ENCODE results near the gene ZNF778.

The ZNF778 gene

GRCh38 chr16:89210904-89211515, 6.5 kb upstream of the ZNF778 start:
- TF ChIP-seq, protein P1, sequence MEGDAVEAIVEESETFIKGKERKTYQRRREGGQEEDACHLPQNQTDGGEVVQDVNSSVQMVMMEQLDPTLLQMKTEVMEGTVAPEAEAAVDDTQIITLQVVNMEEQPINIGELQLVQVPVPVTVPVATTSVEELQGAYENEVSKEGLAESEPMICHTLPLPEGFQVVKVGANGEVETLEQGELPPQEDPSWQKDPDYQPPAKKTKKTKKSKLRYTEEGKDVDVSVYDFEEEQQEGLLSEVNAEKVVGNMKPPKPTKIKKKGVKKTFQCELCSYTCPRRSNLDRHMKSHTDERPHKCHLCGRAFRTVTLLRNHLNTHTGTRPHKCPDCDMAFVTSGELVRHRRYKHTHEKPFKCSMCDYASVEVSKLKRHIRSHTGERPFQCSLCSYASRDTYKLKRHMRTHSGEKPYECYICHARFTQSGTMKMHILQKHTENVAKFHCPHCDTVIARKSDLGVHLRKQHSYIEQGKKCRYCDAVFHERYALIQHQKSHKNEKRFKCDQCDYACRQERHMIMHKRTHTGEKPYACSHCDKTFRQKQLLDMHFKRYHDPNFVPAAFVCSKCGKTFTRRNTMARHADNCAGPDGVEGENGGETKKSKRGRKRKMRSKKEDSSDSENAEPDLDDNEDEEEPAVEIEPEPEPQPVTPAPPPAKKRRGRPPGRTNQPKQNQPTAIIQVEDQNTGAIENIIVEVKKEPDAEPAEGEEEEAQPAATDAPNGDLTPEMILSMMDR (IDR thresholded peaks at IDR 0.05; ENCODE audit: extremely low read depth, insufficient read depth, missing control alignments): no peak
- in situ Hi-C loops (cut with MboI; ENCODE audit: low pct_unique_long_range_greater_than_20kb, low sequenced_read_pairs, unreplicated experiment): loop anchor here (10.0 kb wide), 1 partner anchor 406 kb away; the partner anchor contains the start of gene CDT1
- DNase-seq (ENCODE audit: low spot score): no peak

DNA sequence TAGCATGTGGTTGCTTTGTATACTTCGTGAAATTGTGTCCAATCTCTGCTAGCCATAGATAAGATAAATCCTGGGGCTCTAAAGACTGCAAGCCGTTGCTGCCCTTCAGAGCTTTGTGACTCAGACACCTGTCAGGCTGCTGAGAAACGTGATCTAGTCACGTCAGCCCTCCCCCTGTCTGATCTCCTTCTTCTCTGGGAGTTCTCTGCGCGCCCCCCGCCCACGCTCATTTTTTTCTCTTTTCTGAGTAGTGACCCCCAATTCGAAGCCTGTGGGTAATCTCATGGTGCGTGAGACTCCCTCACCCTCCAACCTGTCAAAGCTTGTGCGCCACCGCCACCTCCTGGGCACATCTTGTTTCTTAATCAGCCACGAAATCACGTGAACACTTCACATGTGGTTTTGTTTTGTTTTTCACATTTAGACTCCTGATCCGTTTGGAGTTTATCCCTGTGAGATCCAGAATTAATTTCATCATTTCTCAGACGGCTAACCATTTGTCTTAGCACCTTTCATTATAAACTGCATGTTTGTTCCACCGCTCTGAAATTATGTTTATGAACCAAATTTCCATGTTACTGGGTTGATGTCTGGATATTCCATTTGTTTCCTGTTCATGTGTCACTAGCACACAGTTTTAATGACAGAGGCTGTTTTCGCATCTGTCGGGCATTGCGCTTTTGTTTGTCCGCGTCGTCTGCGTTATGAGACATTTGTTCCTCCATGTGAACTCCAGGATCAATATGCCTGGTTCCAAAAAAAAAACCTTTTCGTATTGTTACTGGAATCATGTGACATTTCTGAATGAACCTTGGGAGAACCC, 977 bp upstream of the ZNF778 start:
- DNase-seq (ENCODE audit: low spot score): peak; percentile 89
- in situ Hi-C loops (cut with MboI; ENCODE audit: low pct_unique_long_range_greater_than_20kb, low sequenced_read_pairs, unreplicated experiment): loop anchor here (10.0 kb wide), 1 partner anchor 412 kb away; the partner anchor contains the start of gene CDT1
- TF ChIP-seq, protein P1 (IDR thresholded peaks at IDR 0.05; ENCODE audit: extremely low read depth, insufficient read depth, missing control alignments): peak; percentile 81

DNA sequence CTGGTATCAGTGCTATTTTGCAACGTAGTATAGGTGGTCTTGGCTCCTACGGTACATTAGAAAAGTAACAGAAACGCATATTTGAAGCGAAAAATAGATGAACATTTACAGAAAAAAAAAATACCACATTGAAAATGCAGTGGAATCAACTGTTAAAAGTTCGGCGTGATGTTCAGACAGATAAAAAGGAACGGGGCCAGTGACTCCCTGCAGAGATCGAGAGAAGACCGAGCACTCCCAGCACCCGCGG, 440 bp upstream of the ZNF778 start:
- DNase-seq (ENCODE audit: low spot score): no peak
- in situ Hi-C loops (cut with MboI; ENCODE audit: low pct_unique_long_range_greater_than_20kb, low sequenced_read_pairs, unreplicated experiment): loop anchor here (10.0 kb wide), 1 partner anchor 412 kb away; the partner anchor contains the start of gene CDT1
- TF ChIP-seq, protein P1 (IDR thresholded peaks at IDR 0.05; ENCODE audit: extremely low read depth, insufficient read depth, missing control alignments): no peak

DNA sequence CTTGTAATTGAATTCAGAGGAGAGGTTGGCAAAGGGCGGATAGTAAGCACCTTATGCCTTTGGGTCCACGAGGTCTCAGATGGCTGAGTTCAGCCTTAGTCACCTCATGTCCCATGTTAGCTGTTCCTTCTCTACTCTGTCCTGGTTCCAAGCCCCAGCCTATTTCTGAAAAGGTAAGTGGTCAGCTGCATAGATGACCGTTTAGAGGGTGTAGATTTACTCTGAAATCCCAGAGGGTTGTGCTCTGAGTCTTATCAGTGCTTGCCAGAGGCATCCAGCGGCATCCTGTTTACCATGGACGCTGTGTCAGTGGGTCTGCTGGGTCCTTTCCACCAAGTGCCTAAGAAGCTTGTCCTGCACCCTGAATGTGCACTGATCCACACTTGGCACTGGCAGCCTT, 1.9 kb downstream of the ZNF778 start:
- TF ChIP-seq, protein P1 (IDR thresholded peaks at IDR 0.05; ENCODE audit: extremely low read depth, insufficient read depth, missing control alignments): no peak
- in situ Hi-C loops (cut with MboI; ENCODE audit: low pct_unique_long_range_greater_than_20kb, low sequenced_read_pairs, unreplicated experiment): loop anchor here (10.0 kb wide), 1 partner anchor 415 kb away; the partner anchor contains the start of gene CDT1

GRCh38 chr16:89221604-89222003, 4.1 kb downstream of the ZNF778 start:
- DNase-seq (ENCODE audit: low spot score): no peak
- in situ Hi-C loops (cut with MboI; ENCODE audit: low pct_unique_long_range_greater_than_20kb, low sequenced_read_pairs, unreplicated experiment): no loop called here
- TF ChIP-seq, protein P1 (IDR thresholded peaks at IDR 0.05; ENCODE audit: extremely low read depth, insufficient read depth, missing control alignments): no peak

More for the DNA sequence above, 1.9 kb downstream of the ZNF778 start:
- no peak for DNase-seq (ENCODE audit: low spot score)

DNA sequence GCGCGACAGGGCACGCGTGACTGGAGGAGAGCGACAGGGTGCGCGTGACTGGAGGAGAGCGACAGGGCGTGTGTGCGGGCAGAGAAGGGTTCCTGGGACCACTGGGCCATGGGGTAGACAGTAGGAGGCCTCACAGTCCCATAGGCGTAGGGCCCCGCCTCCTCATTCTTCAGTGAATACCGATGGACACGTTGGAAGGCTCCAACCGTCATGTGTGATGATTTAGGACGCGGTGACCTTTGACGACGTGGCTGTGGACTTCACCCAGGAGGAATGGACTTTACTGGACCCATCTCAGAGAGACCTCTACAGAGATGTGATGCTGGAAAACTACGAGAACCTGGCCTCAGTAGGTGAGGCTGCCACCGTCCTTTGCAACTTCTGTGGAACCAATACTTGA, 5.4 kb downstream of the ZNF778 start:
- in situ Hi-C loops (cut with MboI; ENCODE audit: low pct_unique_long_range_greater_than_20kb, low sequenced_read_pairs, unreplicated experiment): no loop called here
- DNase-seq (ENCODE audit: low spot score): no peak
- TF ChIP-seq, protein P1 (IDR thresholded peaks at IDR 0.05; ENCODE audit: extremely low read depth, insufficient read depth, missing control alignments): no peak

Measured in GM13977 (cell line).